Measurements from ENCODE around the gene MCF2L. TPM values are rescaled to one million over a fixed set of nuclear protein-coding genes. Genes with fewer than 3 reads are reported as not detected.

Gene MCF2L
- polyA plus RNA-seq, 1 donor (not counting 4 experiments of a cell fraction or from before 2014, with no cell fraction given) = 0.14 TPM

- Histone ChIP-seq H3K9ac (ENCODE audit: control insufficient read depth, extremely low read depth, insufficient read depth, low read length) (no peak overlapping the region), H3K4me1 (ENCODE audit: control insufficient read depth, extremely low read depth, insufficient read depth, low read length) (peaks cover 20% of the 10 kb centered on the region), H3K9me1 (ENCODE audit: control insufficient read depth, extremely low read depth, insufficient read depth, low read length) (no peaks in the 10 kb centered on the region), H3K36me3 (ENCODE audit: control insufficient read depth in 2 of 2, extremely low read depth in 1 of 2, insufficient read depth in 2 of 2, low read length in 2 of 2) (no peaks in the 10 kb centered on the region), H3K79me2 (ENCODE audit: control insufficient read depth, insufficient read depth, low read length) (no peaks in the 10 kb centered on the region), H3K4me2 (ENCODE audit: control insufficient read depth, extremely low read depth, insufficient read depth, low read depth, low read length) (no peak overlapping the region), H3K9me3 (ENCODE audit: control insufficient read depth, low read depth, low read length) (no peaks in the 10 kb centered on the region), H4K20me1 (ENCODE audit: control insufficient read depth, extremely low read depth, insufficient read depth, low read length) (no peaks in the 10 kb centered on the region), H3K4me3 (ENCODE audit: control insufficient read depth in 2 of 3, extremely low read depth in 1 of 3, insufficient read depth in 2 of 3, low read depth in 1 of 3, low read length in 3 of 3) (no peak overlapping the region), H3K27ac (ENCODE audit: control insufficient read depth, insufficient read depth, low read length) (no peak overlapping the region), H2AFZ (ENCODE audit: control insufficient read depth, low read length) (no peak overlapping the region), H3K27me3 (ENCODE audit: control insufficient read depth, extremely low read depth, insufficient read depth, low read length) (peaks cover 12% of the 10 kb centered on the region)
- no peak for DNase-seq (ENCODE audit: low read depth, low spot score)
- dilution Hi-C loops (cut with MboI; ENCODE audit: extremely low pct_ligation_motif_present, low sequenced_read_pairs) = no loop called here
- TF ChIP-seq EZH2 (IDR thresholded peaks at IDR 0.05; ENCODE audit: low read length) = no peak
- TF ChIP-seq, protein P1, sequence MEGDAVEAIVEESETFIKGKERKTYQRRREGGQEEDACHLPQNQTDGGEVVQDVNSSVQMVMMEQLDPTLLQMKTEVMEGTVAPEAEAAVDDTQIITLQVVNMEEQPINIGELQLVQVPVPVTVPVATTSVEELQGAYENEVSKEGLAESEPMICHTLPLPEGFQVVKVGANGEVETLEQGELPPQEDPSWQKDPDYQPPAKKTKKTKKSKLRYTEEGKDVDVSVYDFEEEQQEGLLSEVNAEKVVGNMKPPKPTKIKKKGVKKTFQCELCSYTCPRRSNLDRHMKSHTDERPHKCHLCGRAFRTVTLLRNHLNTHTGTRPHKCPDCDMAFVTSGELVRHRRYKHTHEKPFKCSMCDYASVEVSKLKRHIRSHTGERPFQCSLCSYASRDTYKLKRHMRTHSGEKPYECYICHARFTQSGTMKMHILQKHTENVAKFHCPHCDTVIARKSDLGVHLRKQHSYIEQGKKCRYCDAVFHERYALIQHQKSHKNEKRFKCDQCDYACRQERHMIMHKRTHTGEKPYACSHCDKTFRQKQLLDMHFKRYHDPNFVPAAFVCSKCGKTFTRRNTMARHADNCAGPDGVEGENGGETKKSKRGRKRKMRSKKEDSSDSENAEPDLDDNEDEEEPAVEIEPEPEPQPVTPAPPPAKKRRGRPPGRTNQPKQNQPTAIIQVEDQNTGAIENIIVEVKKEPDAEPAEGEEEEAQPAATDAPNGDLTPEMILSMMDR (optimal IDR thresholded peaks at IDR 0.05 in 1 of 3, IDR thresholded peaks at IDR 0.05 in 1 of 3, conservative IDR thresholded peaks at IDR 0.05 in 1 of 3; ENCODE audit: extremely low read depth in 1 of 3, insufficient read depth in 2 of 3, low read length in 3 of 3) = no peak
- FAIRE-seq = no peak
These were observed 52.8 kb downstream of the MCF2L start for GRCh38 chr13:113021811-113022210.

GRCh38 chr13:113022391-113022744, 53.4 kb downstream of the MCF2L start:
- H3K79me2 ChIP-seq (ENCODE audit: control insufficient read depth, insufficient read depth, low read length) = no peaks in the 10 kb centered on the region
- TF ChIP-seq EZH2 (IDR thresholded peaks at IDR 0.05; ENCODE audit: low read length) = no peak
- DNase-seq (ENCODE audit: low read depth, low spot score) = no peak
- no peaks in the 10 kb centered on the region for H3K9me3 ChIP-seq (ENCODE audit: control insufficient read depth, low read depth, low read length)
- no peaks in the 10 kb centered on the region for H3K36me3 ChIP-seq (ENCODE audit: control insufficient read depth in 2 of 2, extremely low read depth in 1 of 2, insufficient read depth in 2 of 2, low read length in 2 of 2)
- peaks cover 6% of the 10 kb centered on the region for H3K27me3 ChIP-seq (ENCODE audit: control insufficient read depth, extremely low read depth, insufficient read depth, low read length)
- H4K20me1 ChIP-seq (ENCODE audit: control insufficient read depth, extremely low read depth, insufficient read depth, low read length) = no peaks in the 10 kb centered on the region
- H3K4me3 ChIP-seq (ENCODE audit: control insufficient read depth in 2 of 3, extremely low read depth in 1 of 3, insufficient read depth in 2 of 3, low read depth in 1 of 3, low read length in 3 of 3) = peak overlapping the region in 2 of 3 experiments; percentile 58
- peak overlapping the region; percentile 43 for H3K9ac ChIP-seq (ENCODE audit: control insufficient read depth, extremely low read depth, insufficient read depth, low read length)
- dilution Hi-C loops (cut with MboI; ENCODE audit: extremely low pct_ligation_motif_present, low sequenced_read_pairs) = no loop called here
- FAIRE-seq = peak; percentile 17
- H2AFZ ChIP-seq (ENCODE audit: control insufficient read depth, low read length) = peak overlapping the region; percentile 94
- peak overlapping the region; percentile 49 for H3K27ac ChIP-seq (ENCODE audit: control insufficient read depth, insufficient read depth, low read length)
- no peaks in the 10 kb centered on the region for H3K9me1 ChIP-seq (ENCODE audit: control insufficient read depth, extremely low read depth, insufficient read depth, low read length)
- peaks cover 20% of the 10 kb centered on the region for H3K4me1 ChIP-seq (ENCODE audit: control insufficient read depth, extremely low read depth, insufficient read depth, low read length)
- peak overlapping the region; percentile 85 for H3K4me2 ChIP-seq (ENCODE audit: control insufficient read depth, extremely low read depth, insufficient read depth, low read depth, low read length)

All from keratinocyte (primary cell).